CD14-positive monocyte (primary cell): ENCODE data around the gene OXTR. TPM values are rescaled to one million over a fixed set of nuclear protein-coding genes. Genes with fewer than 3 reads are reported as not detected.

Experiments used
- DNase-seq, 3 donors: peaks; one replicate each; pipeline ENCODE4 v3.0.0-alpha.2; 2011 to 2022
- H2AFZ ChIP-seq: 2 replicates; pipeline ENCODE4 v1.6.0; 2012; ENCODE audit warnings: mild to moderate bottlenecking, low read depth, low read length, inconsistent platforms; ENCODE audit not compliant: insufficient read depth, poor library complexity, severe bottlenecking
- H3K27ac ChIP-seq, 2 donors: 1 replicate in 1 of 2; 2 replicates in 1 of 2; pipeline ENCODE4 v1.5.1; 2012 to 2013; ENCODE audit warnings: low read length in 2 of 2, control low read depth in 1 of 2, inconsistent platforms in 1 of 2, low read depth in 1 of 2, mild to moderate bottlenecking in 1 of 2
- H3K27me3 ChIP-seq, 2 donors: one replicate each; pipeline versions ENCODE4 v1.6.0 to v1.6.1; 2011 to 2013; ENCODE audit warnings: low read length in 2 of 2; ENCODE audit not compliant: control insufficient read depth in 2 of 2, insufficient read depth in 2 of 2
- H3K36me3 ChIP-seq, 2 donors: replicated peaks in 1 of 2; 1 replicate in 1 of 2; 2 replicates in 1 of 2; pipeline versions ENCODE4 v1.5.1 to v1.6.1; 2012 to 2013; ENCODE audit warnings: low read length in 2 of 2, control low read depth in 1 of 2, inconsistent platforms in 1 of 2, mild to moderate bottlenecking in 1 of 2; ENCODE audit not compliant: insufficient read depth in 2 of 2, control insufficient read depth in 1 of 2
- H3K4me1 ChIP-seq, 2 donors: 1 replicate in 1 of 2; 2 replicates in 1 of 2; pipeline versions ENCODE4 v1.5.1 to v1.6.1; 2012 to 2013; ENCODE audit warnings: low read length in 2 of 2, control low read depth in 1 of 2, inconsistent platforms in 1 of 2, mild to moderate bottlenecking in 1 of 2, moderate library complexity in 1 of 2; ENCODE audit not compliant: insufficient read depth in 2 of 2, control insufficient read depth in 1 of 2
- H3K4me2 ChIP-seq: replicated peaks from 2 replicates; pipeline ENCODE3; 2012; ENCODE audit warnings: low read length, moderate library complexity, mild to moderate bottlenecking; ENCODE audit not compliant: poor library complexity, severe bottlenecking; ENCODE audit errors: extremely low read depth
- H3K4me3 ChIP-seq, 3 experiments: fragments of 200-600 bp in 1 of 3; sonication (generic) in 1 of 3; replicated peaks in 1 of 3; 1 replicate in 2 of 3; 2 replicates in 1 of 3; pipeline ENCODE4 v1.5.1; 2011 to 2013; ENCODE audit warnings: low read length in 3 of 3, mild to moderate bottlenecking in 3 of 3, control low read depth in 2 of 3, low read depth in 2 of 3, inconsistent platforms in 1 of 3, moderate library complexity in 1 of 3
- H3K79me2 ChIP-seq: 2 replicates; pipeline ENCODE4 v1.6.0; 2012; ENCODE audit warnings: mild to moderate bottlenecking, control low read depth, inconsistent platforms, low read length, moderate library complexity; ENCODE audit not compliant: insufficient read depth
- H3K9ac ChIP-seq: 2 replicates; pipeline ENCODE4 v1.6.0; 2017; ENCODE audit warnings: low read length, mild to moderate bottlenecking; ENCODE audit not compliant: insufficient read depth, poor library complexity, severe bottlenecking
- H3K9me3 ChIP-seq, 2 donors: replicated peaks in 1 of 2; 1 replicate in 1 of 2; 2 replicates in 1 of 2; pipeline versions ENCODE4 v1.5.1 to v1.6.1; 2012 to 2013; ENCODE audit warnings: low read length in 2 of 2, control low read depth in 1 of 2; ENCODE audit not compliant: control insufficient read depth in 1 of 2, insufficient read depth in 1 of 2
- H4K20me1 ChIP-seq: 2 replicates; pipeline ENCODE4 v1.6.0; 2012; ENCODE audit warnings: mild to moderate bottlenecking, low read length, control low read depth, moderate library complexity; ENCODE audit not compliant: insufficient read depth
- H3K27ac Mint-ChIP-seq, 7 donors: one replicate each; pipeline ENCODE4 v1.8.0; 2020; ENCODE audit warnings: mild to moderate bottlenecking in 7 of 7, mixed read lengths in 7 of 7, moderate library complexity in 6 of 7, inconsistent platforms in 2 of 7
- H3K27me3 Mint-ChIP-seq, 3 donors: one replicate each; pipeline ENCODE4 v1.8.0; 2021 to 2022; ENCODE audit warnings: low read depth in 3 of 3, mild to moderate bottlenecking in 3 of 3, mixed read lengths in 3 of 3, moderate library complexity in 3 of 3, inconsistent platforms in 1 of 3
- H3K36me3 Mint-ChIP-seq, 2 donors: one replicate each; pipeline ENCODE4 v1.8.0; 2020; ENCODE audit warnings: mixed read lengths in 2 of 2, inconsistent platforms in 1 of 2, mild to moderate bottlenecking in 1 of 2
- H3K4me1 Mint-ChIP-seq: one replicate; pipeline ENCODE4 v1.8.0; 2020; ENCODE audit warnings: mild to moderate bottlenecking, mixed read lengths
- H3K4me3 Mint-ChIP-seq, 2 donors: one replicate each; pipeline ENCODE4 v1.8.0; 2020; ENCODE audit warnings: mild to moderate bottlenecking in 2 of 2, mixed read lengths in 2 of 2, moderate library complexity in 1 of 2
- H3K9me3 Mint-ChIP-seq, 7 donors: one replicate each; pipeline ENCODE4 v1.8.0; 2020 to 2022; ENCODE audit warnings: mixed read lengths in 7 of 7, mild to moderate bottlenecking in 6 of 7, moderate library complexity in 6 of 7, inconsistent platforms in 2 of 7
- WGBS: methylation state at CpG from one replicate; pipeline ENCODE4 v1.1.5; 2013; ENCODE audit warnings: missing lambda C conversion rate; ENCODE audit not compliant: insufficient coverage; 5-methylcytosine and 5-hydroxymethylcytosine counted together
- intact Hi-C, 2 donors: fragments of 100-400 bp; cut with micrococcal nuclease; formaldehyde crosslinking; loops; one replicate each; pipeline versions ENCODE4 v1.15.0 to v1.15.1; 2023
- polyA plus RNA-seq, 3 donors: library from polyadenylated mRNA; depleted of rRNA in 1 of 3; unstranded in 2 of 3; stranded (reverse) in 1 of 3; fragments of 300-500 nt in 2 of 3; fragments of >200 nt in 1 of 3; fragmentation: Illumina TruSeq in 2 of 3; gene quantifications; 1 replicate in 2 of 3; 2 replicates in 1 of 3; pipeline ENCODE4 v1.2.3, GENCODE V29; 2012 to 2021
- TF ChIP-seq, protein P1 (sequence below): fragments of 200-600 bp; IDR thresholded peaks from one replicate; pipeline ENCODE4 v1.8.0; 2022; ENCODE audit warnings: antibody characterized with exemption, mild to moderate bottlenecking

The OXTR gene
- polyA plus RNA-seq, 3 donors: 0.03 to 0.07 TPM; not detected in 1

DNA sequence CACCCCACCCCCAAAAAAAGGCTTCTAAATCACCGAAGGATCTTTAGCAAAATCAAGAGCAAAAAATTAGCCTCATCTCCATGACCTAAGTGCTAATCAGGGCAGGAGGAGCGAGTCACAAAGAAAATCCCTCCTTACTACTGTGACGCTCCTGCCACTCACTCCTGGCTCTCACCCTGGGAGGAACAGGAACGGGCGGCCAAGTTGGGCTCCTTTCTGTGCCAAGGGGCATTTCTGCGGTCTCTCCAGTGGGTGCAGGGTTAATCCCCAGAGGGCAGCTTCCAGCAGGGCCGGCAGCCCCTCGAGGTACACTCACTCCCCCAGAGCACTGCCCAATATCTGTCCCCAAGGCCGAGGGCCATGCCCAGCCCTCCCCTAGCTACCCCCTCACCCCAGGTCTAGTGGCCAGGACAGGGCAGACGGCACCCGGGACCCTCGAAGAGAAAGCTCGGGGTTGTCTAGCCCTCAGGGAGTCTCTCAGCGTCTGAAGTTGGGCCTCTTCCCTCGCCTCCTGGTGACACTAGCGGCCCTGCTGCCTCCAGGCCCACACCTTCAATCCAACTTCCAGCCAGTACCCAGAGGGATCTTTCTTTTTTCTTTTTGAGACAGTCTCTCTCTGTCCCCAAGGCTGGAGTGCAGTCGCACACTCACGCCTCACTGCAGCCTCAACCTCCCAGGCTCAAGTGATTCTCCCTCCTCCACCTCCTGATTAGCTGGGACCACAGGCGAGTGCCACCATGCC is 35.1 kb downstream of the OXTR start:
- no peaks in the 10 kb centered on the region for H4K20me1 ChIP-seq
- 93% methylated on average over 14 of the region's 19 CpGs for WGBS
- H3K27ac ChIP-seq: no peak overlapping the region
- Mint-ChIP-seq H3K9me3 (peaks cover 0 to 3% (median 0%) of the 10 kb centered on the region in 7 donors), H3K27me3 (peaks cover 1 to 16% (median 9%) of the 10 kb centered on the region in 3 donors), H3K4me1 (no peaks in the 10 kb centered on the region), H3K36me3 (no peaks in the 10 kb centered on the region), H3K4me3 (no peak overlapping the region), H3K27ac (no peak overlapping the region)
- no peak for DNase-seq
- H2AFZ ChIP-seq: no peak overlapping the region
- no peaks in the 10 kb centered on the region for H3K79me2 ChIP-seq
- TF ChIP-seq, protein P1, sequence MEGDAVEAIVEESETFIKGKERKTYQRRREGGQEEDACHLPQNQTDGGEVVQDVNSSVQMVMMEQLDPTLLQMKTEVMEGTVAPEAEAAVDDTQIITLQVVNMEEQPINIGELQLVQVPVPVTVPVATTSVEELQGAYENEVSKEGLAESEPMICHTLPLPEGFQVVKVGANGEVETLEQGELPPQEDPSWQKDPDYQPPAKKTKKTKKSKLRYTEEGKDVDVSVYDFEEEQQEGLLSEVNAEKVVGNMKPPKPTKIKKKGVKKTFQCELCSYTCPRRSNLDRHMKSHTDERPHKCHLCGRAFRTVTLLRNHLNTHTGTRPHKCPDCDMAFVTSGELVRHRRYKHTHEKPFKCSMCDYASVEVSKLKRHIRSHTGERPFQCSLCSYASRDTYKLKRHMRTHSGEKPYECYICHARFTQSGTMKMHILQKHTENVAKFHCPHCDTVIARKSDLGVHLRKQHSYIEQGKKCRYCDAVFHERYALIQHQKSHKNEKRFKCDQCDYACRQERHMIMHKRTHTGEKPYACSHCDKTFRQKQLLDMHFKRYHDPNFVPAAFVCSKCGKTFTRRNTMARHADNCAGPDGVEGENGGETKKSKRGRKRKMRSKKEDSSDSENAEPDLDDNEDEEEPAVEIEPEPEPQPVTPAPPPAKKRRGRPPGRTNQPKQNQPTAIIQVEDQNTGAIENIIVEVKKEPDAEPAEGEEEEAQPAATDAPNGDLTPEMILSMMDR: no peak
- no peak overlapping the region for H3K9ac ChIP-seq
- no peak overlapping the region for H3K4me3 ChIP-seq
- intact Hi-C loops: no loop called here
- no peak overlapping the region for H3K4me2 ChIP-seq
- H3K27me3 ChIP-seq: no peaks in the 10 kb centered on the region
- H3K36me3 ChIP-seq: no peaks in the 10 kb centered on the region
- H3K4me1 ChIP-seq: no peaks in the 10 kb centered on the region
- H3K9me3 ChIP-seq: no peaks in the 10 kb centered on the region

DNA sequence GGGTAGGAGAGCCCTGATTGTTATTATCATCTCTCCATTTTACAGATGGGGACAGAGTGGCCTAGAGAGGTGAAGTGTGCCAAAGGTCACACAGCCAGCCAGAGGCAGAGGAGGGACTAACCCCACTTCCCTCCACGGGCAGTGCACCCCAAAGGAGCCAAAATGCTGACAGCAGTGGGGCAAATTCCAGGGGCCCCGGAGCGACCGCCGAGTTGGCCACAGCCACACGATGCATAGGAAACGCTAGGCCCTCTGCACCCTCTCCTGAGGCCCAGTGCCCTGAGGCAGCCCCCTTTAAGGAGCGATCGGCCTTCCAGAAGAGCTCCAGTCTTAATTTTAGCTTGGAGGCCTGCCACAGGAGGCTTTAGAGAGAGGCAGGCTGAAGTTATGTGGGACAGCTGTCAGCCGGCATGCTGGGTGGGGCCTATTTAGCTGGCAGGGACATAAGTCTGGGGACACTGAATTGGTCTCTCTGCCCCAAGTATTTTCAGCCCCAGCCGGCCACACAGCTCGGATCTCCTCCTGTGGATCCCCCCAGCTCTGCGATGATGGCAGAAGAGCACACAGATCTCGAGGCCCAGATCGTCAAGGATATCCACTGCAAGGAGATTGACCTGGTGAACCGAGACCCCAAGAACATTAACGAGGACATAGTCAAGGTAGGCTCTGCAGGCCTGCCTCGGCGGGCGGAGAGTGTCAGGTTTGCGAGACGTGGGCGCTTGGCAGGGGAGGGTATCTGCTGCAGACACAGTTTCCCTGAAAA is 35.9 kb downstream of the OXTR start, which contains the start of gene CAV3:
Gene CAV3 (plus strand): TSS at position 471 of the 763 bp plus-strand sequence. CDS start 75 bp downstream, at position 546.
- Histone ChIP-seq H3K9ac (no peak within 1 kb of the TSS), H3K36me3 (no peaks in the 10 kb centered on the region), H3K9me3 (no peaks in the 10 kb centered on the region), H3K4me1 (no peaks in the 10 kb centered on the region), H3K27me3 (no peaks in the 10 kb centered on the region), H4K20me1 (no peaks in the 10 kb centered on the region), H3K79me2 (no peaks in the 10 kb centered on the region), H2AFZ (no peak within 1 kb of the TSS), H3K4me3 (no peak within 1 kb of the TSS), H3K4me2 (no peak within 1 kb of the TSS), H3K27ac (no peak within 1 kb of the TSS)
- WGBS: 93% methylated on average over 19 of the region's 23 CpGs
- intact Hi-C loops: no loop called here
- no peak within 1 kb of the TSS for H3K4me3 Mint-ChIP-seq
- peaks cover 0 to 4% (median 3%) of the 10 kb centered on the region in 7 donors for H3K9me3 Mint-ChIP-seq
- DNase-seq: no peak
- TF ChIP-seq, protein P1: no peak
- peak within 1 kb of the TSS in 1 of 7 donors; percentile 71 for H3K27ac Mint-ChIP-seq
- no peaks in the 10 kb centered on the region for H3K4me1 Mint-ChIP-seq
- no peaks in the 10 kb centered on the region for H3K36me3 Mint-ChIP-seq
- H3K27me3 Mint-ChIP-seq: peaks cover 2 to 16% (median 9%) of the 10 kb centered on the region in 3 donors
